ENCODE data around the gene TPM2. TPM values are rescaled to one million over a fixed set of nuclear protein-coding genes. Genes with fewer than 3 reads are reported as not detected.

The TPM2 gene
- total RNA-seq, 1 donor from 2014 or later, result 77.1 TPM

GRCh38 chr9:35682051-35682450 lies 7.7 kb downstream of the TPM2 start:
- TF ChIP-seq, protein P1, sequence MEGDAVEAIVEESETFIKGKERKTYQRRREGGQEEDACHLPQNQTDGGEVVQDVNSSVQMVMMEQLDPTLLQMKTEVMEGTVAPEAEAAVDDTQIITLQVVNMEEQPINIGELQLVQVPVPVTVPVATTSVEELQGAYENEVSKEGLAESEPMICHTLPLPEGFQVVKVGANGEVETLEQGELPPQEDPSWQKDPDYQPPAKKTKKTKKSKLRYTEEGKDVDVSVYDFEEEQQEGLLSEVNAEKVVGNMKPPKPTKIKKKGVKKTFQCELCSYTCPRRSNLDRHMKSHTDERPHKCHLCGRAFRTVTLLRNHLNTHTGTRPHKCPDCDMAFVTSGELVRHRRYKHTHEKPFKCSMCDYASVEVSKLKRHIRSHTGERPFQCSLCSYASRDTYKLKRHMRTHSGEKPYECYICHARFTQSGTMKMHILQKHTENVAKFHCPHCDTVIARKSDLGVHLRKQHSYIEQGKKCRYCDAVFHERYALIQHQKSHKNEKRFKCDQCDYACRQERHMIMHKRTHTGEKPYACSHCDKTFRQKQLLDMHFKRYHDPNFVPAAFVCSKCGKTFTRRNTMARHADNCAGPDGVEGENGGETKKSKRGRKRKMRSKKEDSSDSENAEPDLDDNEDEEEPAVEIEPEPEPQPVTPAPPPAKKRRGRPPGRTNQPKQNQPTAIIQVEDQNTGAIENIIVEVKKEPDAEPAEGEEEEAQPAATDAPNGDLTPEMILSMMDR (IDR thresholded peaks at IDR 0.05; ENCODE audit: insufficient read depth, low read length, poor library complexity, severe bottlenecking), result no peak
- peaks cover 2% of the 10 kb centered on the region for H3K36me3 ChIP-seq (ENCODE audit: control insufficient read depth, insufficient read depth, low read length)
- no peaks in the 10 kb centered on the region for H3K27me3 ChIP-seq (ENCODE audit: control insufficient read depth, insufficient read depth, low read length)
- no peak overlapping the region for H3K4me3 ChIP-seq (ENCODE audit: low read depth, low read length)
- no peak for DNase-seq (ENCODE audit: low read depth)

DNA sequence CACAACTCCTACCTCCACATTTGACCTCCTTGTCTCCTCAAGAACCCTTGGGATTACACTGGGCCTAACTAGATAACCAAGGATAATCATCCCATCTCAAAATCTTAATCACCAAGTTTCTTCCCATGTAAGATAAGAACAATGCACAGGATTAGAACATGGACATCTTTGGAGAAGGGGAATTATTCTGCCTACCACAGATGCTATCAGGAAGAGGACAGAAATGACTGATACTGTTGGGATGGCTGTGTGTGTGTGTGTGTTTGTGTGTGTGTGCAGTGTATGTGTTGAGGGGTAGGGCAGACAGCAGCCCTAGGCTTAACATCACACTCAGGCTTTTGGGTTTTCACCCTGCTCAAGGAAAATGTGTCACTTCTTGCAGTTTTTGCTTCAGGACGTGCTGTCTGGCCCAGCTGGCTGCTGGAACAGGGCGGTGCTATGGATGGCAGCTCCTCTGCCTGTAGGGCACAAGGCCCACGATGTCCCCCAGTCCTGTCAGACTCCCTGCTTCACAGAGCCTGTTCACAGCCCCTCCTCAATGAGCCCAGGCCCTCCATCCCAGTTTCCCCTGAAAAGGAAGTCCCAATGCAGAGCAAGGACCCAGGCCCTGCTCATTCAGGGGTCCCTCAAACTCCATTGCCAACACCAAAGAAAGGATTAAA lies 8.3 kb downstream of the TPM2 start:
- Histone ChIP-seq H3K36me3 (ENCODE audit: control insufficient read depth, insufficient read depth, low read length) (peaks cover 2% of the 10 kb centered on the region), H3K4me3 (ENCODE audit: low read depth, low read length) (no peak overlapping the region), H3K27me3 (ENCODE audit: control insufficient read depth, insufficient read depth, low read length) (no peaks in the 10 kb centered on the region)
- TF ChIP-seq, protein P1 (IDR thresholded peaks at IDR 0.05; ENCODE audit: insufficient read depth, low read length, poor library complexity, severe bottlenecking), result no peak
- DNase-seq (ENCODE audit: low read depth), result no peak

GRCh38 chr9:35680331-35681105 lies 9.2 kb downstream of the TPM2 start:
- no peak for DNase-seq (ENCODE audit: low read depth)
- Histone ChIP-seq H3K4me3 (ENCODE audit: low read depth, low read length) (no peak overlapping the region), H3K36me3 (ENCODE audit: control insufficient read depth, insufficient read depth, low read length) (peaks cover 2% of the 10 kb centered on the region), H3K27me3 (ENCODE audit: control insufficient read depth, insufficient read depth, low read length) (peaks cover under 1% of the 10 kb centered on the region)
- TF ChIP-seq, protein P1 (IDR thresholded peaks at IDR 0.05; ENCODE audit: insufficient read depth, low read length, poor library complexity, severe bottlenecking), result no peak

- no peak for DNase-seq (ENCODE audit: low read depth)
- Histone ChIP-seq H3K4me3 (ENCODE audit: low read depth, low read length) (no peak overlapping the region), H3K36me3 (ENCODE audit: control insufficient read depth, insufficient read depth, low read length) (peaks cover 2% of the 10 kb centered on the region), H3K27me3 (ENCODE audit: control insufficient read depth, insufficient read depth, low read length) (peaks cover 3% of the 10 kb centered on the region)
- TF ChIP-seq, protein P1 (IDR thresholded peaks at IDR 0.05; ENCODE audit: insufficient read depth, low read length, poor library complexity, severe bottlenecking), result no peak
These were observed 9.9 kb downstream of the TPM2 start for GRCh38 chr9:35679766-35680330.

DNA sequence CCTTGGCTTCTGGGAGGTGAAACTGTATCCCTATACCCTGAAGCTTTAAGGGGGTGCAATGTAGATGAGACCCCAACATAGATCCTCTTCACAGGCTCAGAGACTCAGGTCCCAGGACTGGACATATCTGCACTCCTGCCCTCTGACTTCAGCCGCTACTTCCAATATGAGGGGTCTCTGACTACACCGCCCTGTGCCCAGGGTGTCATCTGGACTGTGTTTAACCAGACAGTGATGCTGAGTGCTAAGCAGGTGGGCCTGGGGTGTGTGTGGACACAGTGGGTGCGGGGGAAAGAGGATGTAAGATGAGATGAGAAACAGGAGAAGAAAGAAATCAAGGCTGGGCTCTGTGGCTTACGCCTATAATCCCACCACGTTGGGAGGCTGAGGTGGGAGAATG lies 10.6 kb downstream of the TPM2 start:
- H3K36me3 ChIP-seq (ENCODE audit: control insufficient read depth, insufficient read depth, low read length), result peaks cover 2% of the 10 kb centered on the region
- no peak for DNase-seq (ENCODE audit: low read depth)
- TF ChIP-seq, protein P1 (IDR thresholded peaks at IDR 0.05; ENCODE audit: insufficient read depth, low read length, poor library complexity, severe bottlenecking), result no peak
- peaks cover 3% of the 10 kb centered on the region for H3K27me3 ChIP-seq (ENCODE audit: control insufficient read depth, insufficient read depth, low read length)
- no peak overlapping the region for H3K4me3 ChIP-seq (ENCODE audit: low read depth, low read length)

Measured in kidney epithelial cell (primary cell).